ENCODE data around the gene TAS1R3. TPM values are rescaled to one million over a fixed set of nuclear protein-coding genes. Genes with fewer than 3 reads are reported as not detected.

The TAS1R3 gene
- total RNA-seq, 1 donor from 2014 or later, result 0.24 TPM

- DNase-seq (ENCODE audit: low spot score), result no peak
Measured at GRCh38 chr1:1370771-1371300, 39.8 kb downstream of the TAS1R3 start.

DNA sequence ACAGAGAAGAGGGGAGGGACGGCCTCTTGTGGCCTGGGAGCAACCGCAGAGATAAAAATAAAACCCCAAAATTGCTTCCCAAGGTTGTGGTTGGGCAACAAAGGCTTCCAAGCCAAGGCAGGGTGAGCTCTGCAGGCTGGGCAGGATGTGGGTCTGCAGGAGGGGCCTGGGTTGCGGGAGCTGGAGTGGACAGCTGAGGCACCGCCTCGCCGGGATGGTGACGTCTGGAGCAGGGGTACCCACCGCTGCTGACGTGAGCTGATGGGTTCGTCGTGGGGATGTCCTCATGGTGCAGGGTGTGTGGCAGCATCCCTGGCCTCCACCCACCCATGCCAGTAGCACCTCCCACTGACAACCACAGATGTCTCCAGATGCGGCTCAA, 40.3 kb downstream of the TAS1R3 start:
- DNase-seq (ENCODE audit: low spot score), result no peak

GRCh38 chr1:1371746-1372711, 40.9 kb downstream of the TAS1R3 start:
- no peak for DNase-seq (ENCODE audit: low spot score)

DNA sequence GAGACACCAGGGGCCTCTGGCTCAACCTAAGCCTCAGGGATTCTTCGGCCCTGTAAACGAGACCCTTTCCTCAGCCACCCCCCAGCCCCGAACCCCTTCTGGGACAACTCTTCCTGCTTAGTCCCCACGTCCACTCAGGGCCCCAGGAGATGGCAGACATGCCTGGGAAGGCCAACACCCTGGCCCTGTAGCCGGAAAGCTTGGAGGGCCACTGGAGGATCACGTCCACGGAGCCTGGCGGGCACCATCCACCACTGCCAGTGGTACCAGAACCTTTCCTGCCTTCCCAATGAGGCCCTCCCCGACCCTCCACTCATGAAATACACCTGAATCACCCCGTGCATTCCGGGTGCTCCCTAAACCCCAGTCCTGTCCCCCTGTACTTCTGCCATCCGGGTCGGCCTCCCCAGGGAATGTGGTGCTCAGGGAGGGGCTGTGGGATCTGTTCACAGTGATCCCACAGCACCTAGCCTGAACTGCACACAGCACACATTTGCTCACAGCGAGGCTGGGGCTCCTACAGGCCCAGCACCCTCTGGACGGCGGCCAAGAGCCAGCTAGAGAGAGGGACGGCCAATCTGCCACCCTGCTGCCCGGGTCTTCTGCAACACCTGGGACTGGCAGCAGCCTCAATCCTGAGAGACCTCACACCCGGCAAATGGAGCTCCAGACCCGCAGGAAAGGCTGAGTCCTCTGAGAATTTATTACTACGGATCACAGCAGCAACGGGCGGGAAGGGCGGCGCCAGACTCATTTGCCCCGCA, 42.2 kb downstream of the TAS1R3 start:
- no peak for DNase-seq (ENCODE audit: low spot score)

GRCh38 chr1:1373815-1374588, 42.9 kb downstream of the TAS1R3 start:
- no peak for DNase-seq (ENCODE audit: low spot score)

- DNase-seq (ENCODE audit: low spot score), result no peak
Measured at GRCh38 chr1:1374589-1374928, 43.5 kb downstream of the TAS1R3 start.

DNA sequence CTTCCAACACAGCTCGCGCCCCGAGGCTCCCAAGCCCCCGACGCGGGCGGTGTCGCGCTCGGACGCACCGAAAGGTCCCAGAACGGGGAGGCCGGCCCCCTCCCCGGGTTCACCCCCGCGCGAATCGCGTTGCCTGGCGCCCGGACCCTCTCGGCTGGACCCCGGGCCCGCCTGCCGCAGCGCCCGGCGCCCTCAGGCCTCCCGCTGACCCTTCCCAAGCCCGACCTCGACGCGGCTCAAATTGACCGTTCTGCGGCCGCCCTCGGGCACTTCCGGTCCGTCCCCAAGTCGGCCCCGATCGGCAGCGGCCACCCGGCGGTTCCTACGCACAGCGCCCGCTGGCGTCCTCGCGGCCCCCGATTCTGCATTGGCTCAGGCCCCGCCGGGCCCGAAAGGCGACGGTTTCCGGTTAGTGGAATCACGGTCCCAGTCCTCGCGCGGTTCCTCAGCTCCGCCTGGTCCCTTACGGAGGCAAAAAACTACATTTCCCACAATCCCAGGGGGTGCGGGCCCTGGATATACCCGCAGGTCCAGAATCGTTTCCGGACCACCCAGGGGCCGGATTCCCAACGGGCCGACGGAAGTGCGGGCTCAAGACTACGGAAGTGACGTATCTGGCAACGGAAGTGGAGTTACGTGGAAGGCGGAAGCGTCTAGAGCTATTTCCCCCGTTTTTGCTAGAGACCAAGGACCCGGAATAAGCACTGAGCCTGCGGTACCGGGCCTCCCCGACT, 44.0 kb downstream of the TAS1R3 start, which contains the start of gene AURKAIP1:
AURKAIP1 (minus strand) TSS at position 279 of the 734 bp plus-strand sequence. CDS start 451 bp downstream, outside the sequence.
- peak; percentile 100 for DNase-seq (ENCODE audit: low spot score)

- DNase-seq (ENCODE audit: low spot score), result no peak
Measured at GRCh38 chr1:1376551-1377226, 45.6 kb downstream of the TAS1R3 start.

GRCh38 chr1:1377540-1378205, 46.6 kb downstream of the TAS1R3 start:
- DNase-seq (ENCODE audit: low spot score), result no peak

DNA sequence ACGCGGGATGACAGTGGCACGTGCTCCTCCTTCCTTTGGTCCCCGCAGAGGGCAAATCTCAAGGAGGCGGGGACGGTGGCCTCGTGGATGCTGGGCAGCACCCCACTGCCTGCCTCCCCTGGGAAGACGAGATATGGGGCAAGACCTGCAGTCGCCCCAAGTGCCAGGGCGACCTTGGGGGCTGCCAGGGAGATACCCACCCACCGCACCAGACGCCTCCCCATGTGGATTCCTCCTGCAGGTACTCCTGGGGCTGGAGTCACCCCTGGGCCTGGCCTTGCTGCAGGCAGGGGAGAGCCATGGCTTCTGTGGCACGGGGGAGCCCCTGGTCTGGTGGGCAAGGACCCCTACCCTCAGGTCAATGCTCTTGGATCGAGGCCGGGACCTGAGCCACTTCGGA, 49.8 kb downstream of the TAS1R3 start:
- no peak for DNase-seq (ENCODE audit: low spot score)

DNA sequence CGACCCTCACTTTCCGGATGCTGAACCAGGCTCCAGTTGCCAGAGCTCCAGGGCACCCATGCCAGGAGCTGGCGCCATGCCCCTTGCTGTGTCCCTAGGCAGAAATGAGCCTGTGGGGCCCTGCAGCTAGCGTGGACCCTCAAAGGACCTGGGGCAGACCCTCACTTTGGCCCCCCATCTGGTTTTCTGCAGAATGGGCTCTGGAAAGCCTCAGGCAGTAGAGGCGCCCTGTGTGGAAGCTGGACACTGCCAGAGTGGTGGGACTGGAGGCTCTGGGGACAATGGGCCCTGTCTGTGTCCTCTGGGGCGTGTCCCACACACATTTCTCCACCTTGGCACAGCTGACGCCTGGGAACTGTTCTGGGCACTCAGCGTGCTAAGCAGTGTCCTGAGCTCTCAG, 50.2 kb downstream of the TAS1R3 start:
- DNase-seq (ENCODE audit: low spot score), result no peak

Other genes starting within 250 kb of the TAS1R3 start
- gene C1orf159, start 215.2 kb upstream of the TAS1R3 start, total RNA-seq (ENCODE audit: insufficient read depth, low replicate concordance), result 7.7 TPM
- gene TTLL10, start 157.4 kb upstream of the TAS1R3 start, total RNA-seq (ENCODE audit: insufficient read depth, low replicate concordance), result not detected
- gene TNFRSF18, start 124.7 kb upstream of the TAS1R3 start, total RNA-seq (ENCODE audit: insufficient read depth, low replicate concordance), result not detected
- not detected for gene TNFRSF4, start 117.1 kb upstream of the TAS1R3 start, total RNA-seq (ENCODE audit: insufficient read depth, low replicate concordance)
- 54.2 TPM for gene SDF4, start 99.3 kb upstream of the TAS1R3 start, total RNA-seq (ENCODE audit: insufficient read depth, low replicate concordance)
- 15.4 TPM for gene B3GALT6, start 99.0 kb upstream of the TAS1R3 start, total RNA-seq (ENCODE audit: insufficient read depth, low replicate concordance)
- not detected for gene C1QTNF12, start 84.6 kb upstream of the TAS1R3 start, total RNA-seq (ENCODE audit: insufficient read depth, low replicate concordance)
- gene UBE2J2, start 57.4 kb upstream of the TAS1R3 start, total RNA-seq (ENCODE audit: insufficient read depth, low replicate concordance), result 22.9 TPM
- gene SCNN1D, start 50.8 kb upstream of the TAS1R3 start, total RNA-seq (ENCODE audit: insufficient read depth, low replicate concordance), result 0.72 TPM
- gene ACAP3, start 23.4 kb upstream of the TAS1R3 start, total RNA-seq (ENCODE audit: insufficient read depth, low replicate concordance), result 49.6 TPM
- 4.6 TPM for gene PUSL1, start 22.7 kb upstream of the TAS1R3 start, total RNA-seq (ENCODE audit: insufficient read depth, low replicate concordance)
- gene INTS11, start 6.6 kb upstream of the TAS1R3 start, total RNA-seq (ENCODE audit: insufficient read depth, low replicate concordance), result 42.4 TPM
- 3.4 TPM for gene CPTP, start 6.5 kb upstream of the TAS1R3 start, total RNA-seq (ENCODE audit: insufficient read depth, low replicate concordance)
- 72.9 TPM for gene DVL1, start 18.1 kb downstream of the TAS1R3 start, total RNA-seq (ENCODE audit: insufficient read depth, low replicate concordance)
- 196 TPM for gene MXRA8, start 27.3 kb downstream of the TAS1R3 start, total RNA-seq (ENCODE audit: insufficient read depth, low replicate concordance)
- 46.9 TPM for gene AURKAIP1, start 43.9 kb downstream of the TAS1R3 start, total RNA-seq (ENCODE audit: insufficient read depth, low replicate concordance)
- gene CCNL2, start 68.1 kb downstream of the TAS1R3 start, total RNA-seq (ENCODE audit: insufficient read depth, low replicate concordance), result 106 TPM
- 68.4 TPM for gene MRPL20, start 76.0 kb downstream of the TAS1R3 start, total RNA-seq (ENCODE audit: insufficient read depth, low replicate concordance)
- 1.7 TPM for gene ANKRD65, start 90.0 kb downstream of the TAS1R3 start, total RNA-seq (ENCODE audit: insufficient read depth, low replicate concordance)
- 58.7 TPM for gene VWA1, start 104.4 kb downstream of the TAS1R3 start, total RNA-seq (ENCODE audit: insufficient read depth, low replicate concordance)
- 1.2 TPM for gene ATAD3C, start 118.4 kb downstream of the TAS1R3 start, total RNA-seq (ENCODE audit: insufficient read depth, low replicate concordance)
- 8.2 TPM for gene ATAD3B, start 140.5 kb downstream of the TAS1R3 start, total RNA-seq (ENCODE audit: insufficient read depth, low replicate concordance)
- 7.9 TPM for gene ATAD3A, start 180.9 kb downstream of the TAS1R3 start, total RNA-seq (ENCODE audit: insufficient read depth, low replicate concordance)
- gene TMEM240, start 209.3 kb downstream of the TAS1R3 start, total RNA-seq (ENCODE audit: insufficient read depth, low replicate concordance), result not detected
- gene SSU72, start 243.6 kb downstream of the TAS1R3 start, total RNA-seq (ENCODE audit: insufficient read depth, low replicate concordance), result 44.3 TPM

Data from umbilical cord (tissue), 2 donors.